ENCODE measurements around the gene COPZ1. TPM values are rescaled to one million over a fixed set of nuclear protein-coding genes. Genes with fewer than 3 reads are reported as not detected.
A peak's percentile ranks its signal among the peaks of the same experiment; 100 is the strongest.

The COPZ1 gene
- total and polyA plus RNA-seq, 9 of the 15 experiments (the other 6 are each of a cell fraction or from before 2014, with no cell fraction given): 137 to 487 (median 233) TPM

GRCh38 chr12:54279632-54280467, 45.1 kb upstream of the COPZ1 start, which contains the start of gene CBX5 (continued):
- no peak for TF ChIP-seq NR0B1 (IDR thresholded peaks at IDR 0.05; ENCODE audit: partially characterized antibody)
- TF ChIP-seq TAL1 (IDR thresholded peaks at IDR 0.05): no peak
- TF ChIP-seq PCBP2 (IDR thresholded peaks at IDR 0.05; ENCODE audit: low read depth, low read length, poor library complexity, severe bottlenecking): no peak
- no peak for TF ChIP-seq ZNF24 (IDR thresholded peaks at IDR 0.05)
- no peak for TF ChIP-seq ZNF232 (CRISPR knock-in tag; IDR thresholded peaks at IDR 0.05)
- no peak for TF ChIP-seq HMGXB4 (CRISPR knock-in tag; IDR thresholded peaks at IDR 0.05)
- 0 out of 2 replicates have a peak, but pooled peaks have one; percentile 78 for TF ChIP-seq ZBTB26 (CRISPR knock-in tag; IDR thresholded peaks at IDR 0.05)
- peak; percentile 30; the same call in 1 of the 2 replicates for TF ChIP-seq JUN (IDR thresholded peaks at IDR 0.05; ENCODE audit: borderline replicate concordance, low read depth, low read length)
- 0 out of 2 replicates have a peak, but pooled peaks have one; percentile 38 for TF ChIP-seq JUN (CRISPR knock-in tag; IDR thresholded peaks at IDR 0.05; ENCODE audit: borderline replicate concordance)
- no peak for TF ChIP-seq ZNF253 (CRISPR knock-in tag; conservative IDR thresholded peaks at IDR 0.05)
- TF ChIP-seq PREB (CRISPR knock-in tag; IDR thresholded peaks at IDR 0.05): no peak
- TF ChIP-seq ZNF217 (CRISPR knock-in tag; IDR thresholded peaks at IDR 0.05): no peak
- TF ChIP-seq THRA (IDR thresholded peaks at IDR 0.05): no peak
- peak; percentile 20; the same call in 1 of the 2 replicates for TF ChIP-seq ZBTB9 (CRISPR knock-in tag; IDR thresholded peaks at IDR 0.05)
- TF ChIP-seq ZNF586 (CRISPR knock-in tag; conservative IDR thresholded peaks at IDR 0.05): no peak
- no peak for TF ChIP-seq ZNF444 (CRISPR knock-in tag; IDR thresholded peaks at IDR 0.05)
- no peak for TF ChIP-seq ZBTB34 (CRISPR knock-in tag; IDR thresholded peaks at IDR 0.05)
